ENCODE measurements around the gene ATF6. TPM values are rescaled to one million over a fixed set of nuclear protein-coding genes. Genes with fewer than 3 reads are reported as not detected.

The ATF6 gene, protein sequence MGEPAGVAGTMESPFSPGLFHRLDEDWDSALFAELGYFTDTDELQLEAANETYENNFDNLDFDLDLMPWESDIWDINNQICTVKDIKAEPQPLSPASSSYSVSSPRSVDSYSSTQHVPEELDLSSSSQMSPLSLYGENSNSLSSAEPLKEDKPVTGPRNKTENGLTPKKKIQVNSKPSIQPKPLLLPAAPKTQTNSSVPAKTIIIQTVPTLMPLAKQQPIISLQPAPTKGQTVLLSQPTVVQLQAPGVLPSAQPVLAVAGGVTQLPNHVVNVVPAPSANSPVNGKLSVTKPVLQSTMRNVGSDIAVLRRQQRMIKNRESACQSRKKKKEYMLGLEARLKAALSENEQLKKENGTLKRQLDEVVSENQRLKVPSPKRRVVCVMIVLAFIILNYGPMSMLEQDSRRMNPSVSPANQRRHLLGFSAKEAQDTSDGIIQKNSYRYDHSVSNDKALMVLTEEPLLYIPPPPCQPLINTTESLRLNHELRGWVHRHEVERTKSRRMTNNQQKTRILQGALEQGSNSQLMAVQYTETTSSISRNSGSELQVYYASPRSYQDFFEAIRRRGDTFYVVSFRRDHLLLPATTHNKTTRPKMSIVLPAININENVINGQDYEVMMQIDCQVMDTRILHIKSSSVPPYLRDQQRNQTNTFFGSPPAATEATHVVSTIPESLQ
- total RNA-seq (10 to 100 TPM; 38.0 to 38.2 TPM), polyA plus RNA-seq (ENCODE audit: insufficient read depth, low read depth, low replicate concordance) (22.6 TPM)
- long read RNA-seq, donor 1, full-length matches to known transcripts = 12 of 45 reads
- long read RNA-seq, donor 1, partial matches to known transcripts = 33 of 45 reads
- long read RNA-seq, donor 1, other reads (novel, unspliced or antisense) = 0 of 45 reads
- long read RNA-seq, donor 2, full-length matches to known transcripts = 6 of 14 reads
- long read RNA-seq, donor 2, partial matches to known transcripts = 8 of 14 reads
- long read RNA-seq, donor 2, other reads (novel, unspliced or antisense) = 0 of 14 reads

GRCh38 chr1:161766102-161766981 lies at the start of gene ATF6:
Gene ATF6 (plus strand): TSS chr1:161766320. CDS start chr1:161766361, 41 bp downstream.
- Histone ChIP-seq H3K27ac (peak within 1 kb of the TSS; percentile 91 to 92), H3K4me3 (peak within 1 kb of the TSS; percentile 86 to 89), H3K9me3 (no peaks in the 10 kb centered on the region), H3K27me3 (no peaks in the 10 kb centered on the region), H3K4me1 (peaks cover 11% of the 10 kb centered on the region), H3K36me3 (ENCODE audit: low read depth, missing control alignments) (no peaks in the 10 kb centered on the region)
- intact Hi-C loops (cut with DNase I; ENCODE audit: low total_unique reads) = no loop called here
- TF ChIP-seq POLR2A (IDR thresholded peaks at IDR 0.05) = peak; percentile 26
- TF ChIP-seq, protein P1, sequence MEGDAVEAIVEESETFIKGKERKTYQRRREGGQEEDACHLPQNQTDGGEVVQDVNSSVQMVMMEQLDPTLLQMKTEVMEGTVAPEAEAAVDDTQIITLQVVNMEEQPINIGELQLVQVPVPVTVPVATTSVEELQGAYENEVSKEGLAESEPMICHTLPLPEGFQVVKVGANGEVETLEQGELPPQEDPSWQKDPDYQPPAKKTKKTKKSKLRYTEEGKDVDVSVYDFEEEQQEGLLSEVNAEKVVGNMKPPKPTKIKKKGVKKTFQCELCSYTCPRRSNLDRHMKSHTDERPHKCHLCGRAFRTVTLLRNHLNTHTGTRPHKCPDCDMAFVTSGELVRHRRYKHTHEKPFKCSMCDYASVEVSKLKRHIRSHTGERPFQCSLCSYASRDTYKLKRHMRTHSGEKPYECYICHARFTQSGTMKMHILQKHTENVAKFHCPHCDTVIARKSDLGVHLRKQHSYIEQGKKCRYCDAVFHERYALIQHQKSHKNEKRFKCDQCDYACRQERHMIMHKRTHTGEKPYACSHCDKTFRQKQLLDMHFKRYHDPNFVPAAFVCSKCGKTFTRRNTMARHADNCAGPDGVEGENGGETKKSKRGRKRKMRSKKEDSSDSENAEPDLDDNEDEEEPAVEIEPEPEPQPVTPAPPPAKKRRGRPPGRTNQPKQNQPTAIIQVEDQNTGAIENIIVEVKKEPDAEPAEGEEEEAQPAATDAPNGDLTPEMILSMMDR (IDR thresholded peaks at IDR 0.05) = peak in 2 of 3 experiments; percentile 37 to 54
- DNase-seq = peak; percentile 94
- WGBS, 2 donors = 0 to 1% methylated on average over 32 to 35 of the region's 35 CpGs

GRCh38 chr1:161718559-161719324 lies 47.4 kb upstream of the ATF6 start:
- no peaks in the 10 kb centered on the region for H3K27me3 ChIP-seq
- no peak overlapping the region for H3K27ac ChIP-seq
- no peak for DNase-seq
- H3K36me3 ChIP-seq (ENCODE audit: low read depth, missing control alignments) = no peaks in the 10 kb centered on the region
- WGBS, 2 donors = 80 to 85% methylated on average over 8 of the region's 8 CpGs
- no peak overlapping the region for H3K4me3 ChIP-seq
- no peaks in the 10 kb centered on the region for H3K4me1 ChIP-seq
- H3K9me3 ChIP-seq = no peaks in the 10 kb centered on the region
- intact Hi-C loops (cut with DNase I; ENCODE audit: low total_unique reads) = no loop called here
- TF ChIP-seq, protein P1 (IDR thresholded peaks at IDR 0.05) = no peak
- no peak for TF ChIP-seq POLR2A (IDR thresholded peaks at IDR 0.05)

DNA sequence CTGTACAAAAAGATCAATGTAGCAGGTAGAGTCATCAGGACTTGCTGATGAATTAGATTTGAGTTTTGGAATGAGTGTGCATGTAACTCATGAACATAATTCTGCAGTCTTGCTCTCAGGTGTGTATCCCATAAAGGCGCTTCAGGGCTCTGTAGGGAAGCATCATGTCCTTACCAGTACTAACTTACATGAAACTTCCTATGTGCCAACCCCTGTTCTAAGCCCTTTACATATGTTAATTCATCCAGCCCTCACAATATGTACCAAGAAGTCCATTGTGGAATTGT lies 46.9 kb upstream of the ATF6 start:
- 85 to 94% methylated on average over 1 of the region's 1 CpG for WGBS, 2 donors
- Histone ChIP-seq H3K27ac (no peak overlapping the region), H3K4me3 (no peak overlapping the region), H3K4me1 (no peaks in the 10 kb centered on the region), H3K27me3 (no peaks in the 10 kb centered on the region), H3K9me3 (no peaks in the 10 kb centered on the region), H3K36me3 (ENCODE audit: low read depth, missing control alignments) (no peaks in the 10 kb centered on the region)
- intact Hi-C loops (cut with DNase I; ENCODE audit: low total_unique reads) = no loop called here
- TF ChIP-seq POLR2A (IDR thresholded peaks at IDR 0.05) = no peak
- TF ChIP-seq, protein P1 (IDR thresholded peaks at IDR 0.05) = no peak
- no peak for DNase-seq

DNA sequence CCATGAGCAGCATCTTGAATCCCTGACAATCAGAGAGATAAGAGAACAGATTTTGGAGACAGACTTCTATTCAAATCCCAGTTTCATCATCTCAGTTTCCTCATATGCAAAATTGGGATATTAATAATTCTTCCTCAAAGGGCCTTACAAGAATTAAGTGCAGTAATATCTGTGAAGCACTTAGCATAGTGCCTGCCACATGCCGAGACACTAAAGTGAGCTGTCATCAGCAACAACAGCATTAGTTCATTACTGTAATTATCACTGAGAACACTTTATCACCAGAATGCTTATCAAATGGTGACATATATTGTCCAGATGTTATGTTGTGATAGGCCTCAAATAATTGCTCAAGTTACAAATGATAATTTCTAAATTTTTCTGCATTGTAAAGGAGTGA lies 45.7 kb upstream of the ATF6 start:
- no peaks in the 10 kb centered on the region for H3K9me3 ChIP-seq
- no peaks in the 10 kb centered on the region for H3K36me3 ChIP-seq (ENCODE audit: low read depth, missing control alignments)
- no peaks in the 10 kb centered on the region for H3K4me1 ChIP-seq
- 96 to 100% methylated on average over 1 of the region's 1 CpG for WGBS, 2 donors
- intact Hi-C loops (cut with DNase I; ENCODE audit: low total_unique reads) = no loop called here
- H3K27me3 ChIP-seq = no peaks in the 10 kb centered on the region
- H3K27ac ChIP-seq = no peak overlapping the region
- no peak overlapping the region for H3K4me3 ChIP-seq
- DNase-seq = no peak
- TF ChIP-seq, protein P1 (IDR thresholded peaks at IDR 0.05) = no peak
- no peak for TF ChIP-seq POLR2A (IDR thresholded peaks at IDR 0.05)

Measured in testis (tissue), 5 donors.